Suppressor macrophage treated with lipopolysaccharide for 1 hour (primary cell): ENCODE data around the gene PLXNB3.
A peak's percentile ranks its signal among the peaks of the same experiment; 100 is the strongest.

Experiments used
- DNase-seq, 3 donors: peaks; one replicate each; pipeline ENCODE4 v3.0.0-alpha.2; 2020 to 2022

Gene PLXNB3

GRCh38 chrX:153762626-153763173 lies 1.3 kb upstream of the PLXNB3 start:
- no peak for DNase-seq

- DNase-seq, result no peak
Measured at GRCh38 chrX:153763298-153763932, 634 bp upstream of the PLXNB3 start.

- DNase-seq, result no peak
Measured at GRCh38 chrX:153764786-153765137, 713 bp downstream of the PLXNB3 start.

DNA sequence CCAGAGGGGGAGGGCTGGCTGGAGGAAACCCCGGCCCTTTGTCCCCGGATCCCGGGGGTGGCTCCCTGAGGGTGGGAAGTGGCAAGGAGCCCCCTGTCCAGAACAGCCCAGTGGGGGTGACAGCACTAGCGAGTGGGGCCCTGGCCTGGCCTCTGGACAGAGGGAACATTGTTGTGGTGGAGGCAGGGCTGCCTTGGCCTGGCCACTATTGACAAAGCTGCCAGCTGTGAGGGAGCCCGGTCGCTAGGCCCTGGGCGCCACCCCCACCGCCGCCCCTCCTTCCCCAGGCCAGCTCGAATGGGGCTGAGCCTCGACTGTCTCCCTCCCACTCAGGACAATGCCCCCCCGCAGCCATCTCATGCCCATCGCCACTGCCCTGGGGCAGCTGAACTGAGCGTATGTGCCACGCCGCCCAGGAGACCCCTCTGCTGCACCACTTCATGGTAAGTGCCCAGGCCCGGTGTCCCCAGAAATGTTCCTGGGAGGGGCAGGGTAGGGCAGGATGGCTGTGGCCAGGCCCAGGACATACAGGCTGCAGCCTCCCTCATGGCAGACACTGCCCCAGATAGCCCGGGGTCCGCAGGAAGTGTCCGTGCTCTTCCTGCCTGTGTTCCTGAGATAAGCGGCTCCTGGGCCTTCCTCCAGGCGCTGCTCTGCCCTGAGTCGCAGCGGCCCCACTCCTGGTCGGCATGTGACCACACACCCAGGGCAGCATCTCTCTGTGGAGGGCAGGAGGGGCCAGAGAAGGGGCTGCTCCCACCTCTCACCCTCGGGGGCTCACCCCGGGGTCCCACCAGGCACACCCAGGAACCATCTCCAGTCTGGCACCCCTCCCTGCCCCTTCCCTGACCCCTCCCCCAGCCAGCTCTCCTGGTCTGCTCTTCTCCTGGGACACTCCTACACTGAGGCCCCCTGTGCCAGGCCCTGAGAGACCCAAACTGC lies 1.4 kb downstream of the PLXNB3 start:
- DNase-seq, result no peak

DNA sequence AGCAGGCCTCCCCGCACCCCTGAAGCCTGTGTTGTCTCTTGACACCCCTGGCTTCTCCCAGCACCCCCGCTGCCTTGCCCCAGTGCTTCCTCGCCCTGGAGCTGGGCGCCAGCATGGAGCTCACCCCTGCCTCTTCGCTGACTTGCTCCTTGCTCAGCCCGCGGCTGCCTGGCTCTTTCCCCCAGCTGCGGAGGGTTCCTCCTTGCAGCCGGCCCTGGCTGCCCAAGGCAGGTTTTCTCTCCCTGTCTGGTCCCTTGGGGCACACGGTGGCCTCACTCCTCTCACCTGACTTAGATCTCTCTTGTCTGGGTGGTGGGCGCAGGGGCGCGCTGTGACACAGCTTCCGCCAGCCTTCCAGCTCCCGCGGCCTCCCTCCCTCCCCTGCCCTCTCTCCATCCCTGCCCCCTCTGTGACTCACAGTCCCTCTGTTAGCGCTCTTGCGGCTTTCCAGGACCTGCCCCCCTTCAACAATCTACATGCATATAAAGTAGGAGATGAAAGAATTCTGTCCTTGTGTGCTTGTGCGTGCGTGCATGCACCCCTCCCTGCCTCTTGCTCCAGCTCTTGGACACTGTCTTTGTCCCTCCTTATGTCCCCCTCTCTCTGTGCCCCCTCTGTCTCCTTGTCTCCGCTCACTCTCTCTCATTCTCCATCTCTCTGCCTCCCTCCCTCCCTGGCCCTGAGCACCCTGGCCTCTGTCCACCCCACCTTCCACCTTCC lies 2.2 kb downstream of the PLXNB3 start:
- DNase-seq, result peak; percentile 62 to 69 (median 63)

GRCh38 chrX:153766871-153767673 lies 3.0 kb downstream of the PLXNB3 start:
- DNase-seq, result no peak

DNA sequence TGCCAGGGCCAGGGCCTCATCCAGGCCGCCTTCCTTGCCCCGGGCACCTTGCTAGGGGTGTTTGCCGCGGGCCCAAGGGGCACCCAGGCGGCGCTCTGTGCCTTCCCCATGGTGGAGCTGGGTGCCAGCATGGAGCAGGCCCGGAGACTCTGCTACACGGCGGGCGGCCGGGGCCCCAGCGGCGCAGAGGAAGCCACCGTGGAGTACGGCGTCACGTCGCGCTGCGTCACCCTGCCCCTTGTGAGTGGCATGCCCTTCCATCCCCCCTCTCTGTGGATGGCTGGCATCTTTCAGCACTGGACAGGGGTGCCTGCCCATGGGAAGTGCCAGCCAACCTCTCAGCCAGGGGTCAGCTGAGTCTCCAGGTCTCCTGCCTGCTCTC lies 3.6 kb downstream of the PLXNB3 start:
- DNase-seq, result no peak

DNA sequence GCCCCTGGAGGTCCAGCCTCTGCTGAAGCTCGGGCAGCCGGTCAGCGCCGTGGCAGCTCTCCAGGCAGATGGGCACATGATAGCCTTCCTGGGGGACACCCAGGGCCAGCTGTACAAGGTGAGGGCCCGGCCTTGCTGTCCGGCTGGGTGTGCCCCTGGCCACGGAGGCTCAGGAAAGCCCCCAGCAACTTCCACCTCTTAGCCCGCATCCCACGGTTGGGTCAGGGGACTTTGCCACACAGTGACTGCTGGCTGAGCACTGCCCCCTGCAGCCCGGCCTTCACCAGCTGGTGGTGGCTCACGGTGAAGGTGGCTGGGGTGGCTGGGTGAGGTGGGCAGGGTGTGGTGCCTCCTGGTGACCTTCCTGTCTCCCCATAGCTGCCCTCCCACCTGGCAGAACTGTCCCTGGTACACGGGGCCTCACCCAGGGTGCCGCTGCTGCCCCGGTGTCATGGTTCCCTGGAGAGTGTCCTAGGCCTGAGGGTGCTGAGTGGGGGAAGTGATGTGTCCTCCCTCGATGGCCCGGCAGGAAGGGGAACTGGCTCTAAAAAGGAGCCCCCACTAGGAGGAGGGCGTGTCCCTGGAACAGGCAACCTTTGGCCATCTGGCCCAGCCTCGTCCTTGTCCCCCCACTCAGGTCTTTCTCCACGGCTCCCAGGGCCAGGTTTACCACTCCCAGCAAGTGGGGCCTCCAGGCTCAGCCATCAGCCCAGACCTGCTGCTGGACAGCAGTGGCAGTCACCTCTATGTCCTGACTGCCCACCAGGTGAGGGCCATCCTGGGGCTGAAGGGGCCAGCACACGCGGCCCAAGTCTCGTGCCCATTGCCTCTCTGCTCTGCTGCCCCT lies 4.5 kb downstream of the PLXNB3 start:
- no peak for DNase-seq

GRCh38 chrX:153769158-153769864 lies 5.3 kb downstream of the PLXNB3 start:
- DNase-seq, result no peak

DNA sequence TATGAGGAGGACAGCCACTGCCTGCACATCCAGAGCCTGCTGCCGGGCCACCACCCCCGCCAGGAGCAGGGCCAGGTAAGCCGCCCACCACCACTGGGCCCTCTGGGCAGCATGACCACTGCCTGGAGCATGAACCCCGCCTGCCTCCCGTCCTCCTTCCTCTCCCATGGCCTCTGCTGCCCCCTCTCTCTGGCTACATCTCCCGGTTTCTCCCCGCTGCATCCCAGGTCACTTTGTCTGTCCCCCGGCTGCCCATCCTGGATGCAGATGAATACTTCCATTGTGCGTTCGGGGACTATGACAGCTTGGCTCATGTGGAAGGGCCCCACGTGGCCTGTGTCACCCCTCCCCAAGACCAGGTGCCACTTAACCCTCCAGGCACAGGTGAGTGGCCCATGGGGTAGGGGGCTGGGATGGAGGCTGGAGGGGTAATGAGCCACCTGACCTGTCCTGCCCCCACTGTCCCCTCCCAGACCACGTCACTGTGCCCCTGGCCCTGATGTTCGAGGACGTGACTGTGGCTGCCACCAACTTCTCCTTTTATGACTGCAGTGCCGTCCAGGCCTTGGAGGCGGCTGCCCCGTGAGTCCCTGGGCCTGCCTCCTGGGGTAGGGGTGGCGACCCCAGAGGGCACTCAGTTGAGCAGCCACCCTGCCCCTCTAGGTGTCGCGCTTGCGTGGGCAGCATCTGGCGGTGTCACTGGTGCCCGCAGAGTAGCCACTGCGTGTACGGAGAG lies 6.0 kb downstream of the PLXNB3 start:
- DNase-seq, result no peak

DNA sequence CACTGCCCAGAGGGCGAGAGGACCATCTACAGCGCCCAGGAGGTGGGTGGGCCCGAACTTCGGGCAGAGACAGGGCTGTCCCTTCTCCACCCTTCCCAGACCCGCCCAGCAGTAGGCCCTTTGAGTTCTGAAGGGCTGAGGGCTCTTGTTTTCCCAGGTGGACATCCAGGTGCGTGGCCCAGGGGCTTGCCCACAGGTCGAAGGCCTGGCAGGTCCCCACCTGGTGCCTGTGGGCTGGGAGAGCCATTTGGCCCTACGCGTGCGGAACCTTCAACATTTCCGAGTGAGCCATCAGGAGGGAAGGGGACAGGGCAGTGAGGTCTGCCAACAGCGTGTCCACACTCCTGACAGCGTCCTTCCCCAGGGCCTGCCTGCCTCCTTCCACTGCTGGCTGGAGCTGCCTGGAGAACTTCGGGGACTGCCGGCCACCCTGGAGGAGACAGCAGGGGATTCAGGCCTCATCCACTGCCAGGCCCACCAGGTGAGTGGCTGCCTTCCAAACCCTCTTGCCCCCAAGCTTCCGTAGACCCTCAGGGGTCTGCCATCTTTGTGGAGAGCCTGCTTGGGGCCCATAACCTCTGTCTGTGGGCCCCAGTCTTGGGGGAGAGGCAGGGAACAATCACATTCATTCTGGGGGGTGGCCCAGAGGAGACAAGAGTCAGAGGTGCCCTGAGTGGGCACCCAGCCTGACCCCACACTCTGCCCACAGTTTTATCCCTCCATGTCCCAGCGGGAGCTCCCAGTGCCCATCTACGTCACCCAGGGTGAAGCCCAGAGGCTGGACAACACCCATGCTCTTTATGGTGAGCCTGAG lies 6.8 kb downstream of the PLXNB3 start:
- no peak for DNase-seq

DNA sequence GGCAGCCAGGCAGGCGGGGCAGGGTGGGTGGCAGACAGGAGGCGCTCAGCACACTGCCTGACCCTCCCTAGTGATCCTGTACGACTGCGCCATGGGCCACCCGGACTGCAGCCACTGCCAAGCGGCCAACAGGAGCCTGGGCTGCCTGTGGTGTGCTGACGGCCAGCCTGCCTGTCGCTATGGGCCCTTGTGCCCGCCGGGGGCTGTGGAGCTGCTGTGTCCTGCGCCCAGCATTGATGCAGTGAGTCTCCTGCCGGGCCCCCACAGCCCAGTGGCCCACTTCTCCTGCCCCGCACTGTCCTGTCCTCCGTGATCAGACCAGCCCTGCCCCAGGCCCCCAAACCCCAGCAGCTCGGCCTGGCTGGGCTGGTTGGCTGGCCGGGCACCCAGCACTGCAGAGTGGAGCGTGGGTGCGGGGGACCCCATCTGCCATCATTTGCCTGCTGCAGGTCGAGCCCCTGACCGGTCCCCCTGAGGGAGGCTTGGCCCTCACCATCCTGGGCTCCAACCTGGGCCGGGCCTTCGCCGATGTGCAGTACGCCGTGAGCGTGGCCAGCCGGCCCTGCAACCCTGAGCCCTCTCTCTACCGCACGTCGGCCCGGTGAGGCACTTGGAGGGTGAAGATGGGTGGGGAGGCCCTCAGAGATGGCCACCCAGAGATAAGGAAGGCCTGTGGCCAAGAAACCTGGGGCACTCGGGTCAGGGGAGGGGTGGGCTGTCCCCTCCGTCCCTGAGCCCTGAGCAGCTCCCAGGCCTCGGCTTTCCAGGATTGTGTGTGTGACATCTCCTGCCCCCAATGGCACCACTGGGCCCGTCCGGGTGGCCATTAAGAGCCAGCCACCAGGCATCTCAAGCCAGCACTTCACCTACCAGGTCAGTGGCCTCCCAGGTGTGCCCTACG lies 7.6 kb downstream of the PLXNB3 start:
- no peak for DNase-seq

DNA sequence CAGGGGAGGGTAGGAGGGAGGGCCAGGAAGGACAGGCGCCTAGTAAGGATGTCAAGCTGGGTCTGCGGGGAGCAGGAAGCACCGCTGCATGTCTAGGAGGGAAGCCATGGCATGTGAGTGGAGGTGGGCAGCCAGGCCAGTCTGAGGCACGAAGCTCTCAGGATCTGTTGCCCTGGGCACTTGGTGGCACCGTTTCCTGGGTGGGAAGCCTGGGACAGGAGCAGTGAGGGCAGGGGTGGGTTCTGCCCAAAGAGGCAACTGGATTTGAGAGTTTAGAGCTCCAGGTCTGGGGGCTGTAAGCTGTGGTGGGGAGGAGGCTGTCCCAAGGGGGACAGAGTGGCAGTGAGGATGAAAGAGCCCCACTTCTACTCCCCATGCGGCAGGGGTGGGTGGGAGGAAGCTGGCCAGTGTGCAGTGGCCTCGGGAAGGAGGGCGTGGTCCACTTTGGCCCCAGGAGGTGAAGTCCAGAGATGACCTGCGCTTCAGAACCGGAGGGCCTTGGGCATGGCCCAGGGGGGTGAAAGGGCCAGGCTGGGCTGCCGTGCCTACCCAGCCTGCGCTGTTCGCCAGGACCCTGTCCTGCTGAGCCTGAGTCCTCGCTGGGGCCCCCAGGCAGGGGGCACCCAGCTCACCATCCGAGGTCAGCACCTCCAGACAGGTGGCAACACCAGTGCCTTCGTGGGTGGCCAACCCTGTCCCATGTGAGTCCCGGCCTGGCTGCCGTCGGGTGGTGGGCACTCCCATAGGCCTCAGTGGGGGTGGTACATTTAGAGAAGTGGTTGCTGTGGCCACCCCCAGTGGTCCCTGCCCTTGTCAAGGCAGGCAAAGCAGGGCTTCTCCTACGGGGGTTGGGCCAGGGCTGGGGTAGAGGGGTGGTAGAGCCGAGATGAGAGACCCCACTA lies 8.5 kb downstream of the PLXNB3 start:
- DNase-seq, result no peak

DNA sequence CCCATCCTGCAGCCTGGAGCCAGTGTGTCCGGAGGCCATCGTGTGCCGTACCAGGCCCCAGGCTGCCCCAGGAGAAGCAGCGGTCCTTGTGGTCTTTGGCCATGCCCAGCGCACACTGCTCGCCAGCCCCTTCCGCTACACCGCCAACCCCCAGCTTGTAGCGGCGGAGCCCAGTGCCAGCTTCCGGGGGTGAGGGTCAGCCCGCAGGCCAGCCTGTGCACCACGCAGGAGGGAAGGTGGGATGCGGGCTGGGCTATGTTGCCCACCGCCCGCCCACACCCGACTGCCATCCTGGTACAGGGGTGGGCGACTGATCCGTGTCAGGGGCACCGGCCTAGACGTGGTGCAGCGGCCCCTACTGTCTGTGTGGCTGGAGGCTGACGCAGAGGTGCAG lies 9.2 kb downstream of the PLXNB3 start:
- no peak for DNase-seq

DNA sequence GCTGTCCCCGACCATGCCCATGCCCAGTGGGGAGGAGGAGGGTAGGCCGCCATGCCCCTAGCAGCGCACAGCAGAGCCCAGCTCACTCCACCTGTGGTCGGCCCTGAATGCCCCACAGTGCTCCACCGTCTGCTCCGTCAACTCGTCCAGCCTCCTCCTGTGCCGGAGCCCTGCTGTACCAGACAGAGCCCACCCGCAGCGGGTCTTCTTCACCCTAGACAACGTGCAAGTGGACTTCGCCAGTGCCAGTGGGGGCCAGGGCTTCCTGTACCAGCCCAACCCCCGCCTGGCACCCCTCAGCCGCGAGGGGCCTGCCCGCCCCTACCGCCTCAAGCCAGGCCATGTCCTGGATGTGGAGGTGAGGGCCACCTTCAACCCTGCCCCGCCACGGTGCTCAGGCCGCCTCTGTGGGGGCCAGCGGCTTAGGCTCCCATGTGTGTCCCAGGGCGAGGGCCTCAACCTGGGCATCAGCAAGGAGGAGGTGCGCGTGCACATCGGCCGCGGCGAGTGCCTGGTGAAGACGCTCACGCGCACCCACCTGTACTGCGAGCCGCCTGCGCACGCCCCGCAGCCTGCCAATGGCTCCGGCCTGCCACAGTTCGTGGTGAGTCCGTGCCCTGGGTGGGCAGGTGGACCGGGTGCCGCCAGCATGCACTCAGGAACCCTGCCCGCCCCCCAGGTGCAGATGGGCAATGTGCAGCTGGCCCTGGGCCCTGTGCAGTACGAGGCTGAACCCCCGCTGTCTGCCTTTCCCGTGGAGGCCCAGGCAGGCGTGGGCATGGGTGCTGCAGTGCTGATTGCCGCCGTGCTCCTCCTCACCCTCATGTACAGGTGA lies 9.9 kb downstream of the PLXNB3 start:
- no peak for DNase-seq
